Adrenal gland (tissue), 5 donors: ENCODE data around the gene TTC33.

ENCODE experiments used
- POLR2A ChIP-seq, 2 donors: fragments of 450-650 bp; IDR thresholded peaks; one replicate each; pipeline ENCODE4 v1.6.1; 2017; ENCODE audit warnings: antibody characterized with exemption in 2 of 2, mild to moderate bottlenecking in 2 of 2, moderate library complexity in 1 of 2
- TF ChIP-seq, protein P1 (sequence below), 6 experiments: fragments of 450-650 bp in 4 of 6; fragments of 200-600 bp in 2 of 6; sonication (generic) in 1 of 6; IDR thresholded peaks; 1 replicate in 5 of 6; 2 replicates in 1 of 6; pipeline versions ENCODE4 v1.5.1 to v1.8.0; 2016 to 2021; ENCODE audit warnings: antibody characterized with exemption in 6 of 6, mild to moderate bottlenecking in 2 of 6, moderate library complexity in 1 of 6
- donor health status: DM: no; HTN: no; CAD: no.

DNA sequence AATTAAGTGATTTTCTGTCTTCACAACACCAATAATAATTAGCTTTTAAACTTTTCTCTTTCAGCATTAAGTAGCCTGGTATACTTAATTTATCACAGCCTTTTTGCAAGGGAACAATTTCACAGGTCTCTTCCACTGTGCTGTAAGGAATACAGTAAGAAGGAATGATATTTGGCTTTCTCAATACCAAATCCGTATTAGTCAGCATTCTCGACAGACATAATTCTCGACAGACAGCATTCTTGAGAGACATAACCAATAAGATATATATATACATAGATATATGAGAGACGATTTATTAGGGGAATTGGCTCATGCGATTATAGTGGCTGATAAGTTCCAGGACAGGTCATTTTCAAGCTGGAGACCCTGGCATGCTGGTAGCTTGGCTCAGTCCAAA, 24.4 kb upstream of the TTC33 start:
- TF ChIP-seq, protein P1, sequence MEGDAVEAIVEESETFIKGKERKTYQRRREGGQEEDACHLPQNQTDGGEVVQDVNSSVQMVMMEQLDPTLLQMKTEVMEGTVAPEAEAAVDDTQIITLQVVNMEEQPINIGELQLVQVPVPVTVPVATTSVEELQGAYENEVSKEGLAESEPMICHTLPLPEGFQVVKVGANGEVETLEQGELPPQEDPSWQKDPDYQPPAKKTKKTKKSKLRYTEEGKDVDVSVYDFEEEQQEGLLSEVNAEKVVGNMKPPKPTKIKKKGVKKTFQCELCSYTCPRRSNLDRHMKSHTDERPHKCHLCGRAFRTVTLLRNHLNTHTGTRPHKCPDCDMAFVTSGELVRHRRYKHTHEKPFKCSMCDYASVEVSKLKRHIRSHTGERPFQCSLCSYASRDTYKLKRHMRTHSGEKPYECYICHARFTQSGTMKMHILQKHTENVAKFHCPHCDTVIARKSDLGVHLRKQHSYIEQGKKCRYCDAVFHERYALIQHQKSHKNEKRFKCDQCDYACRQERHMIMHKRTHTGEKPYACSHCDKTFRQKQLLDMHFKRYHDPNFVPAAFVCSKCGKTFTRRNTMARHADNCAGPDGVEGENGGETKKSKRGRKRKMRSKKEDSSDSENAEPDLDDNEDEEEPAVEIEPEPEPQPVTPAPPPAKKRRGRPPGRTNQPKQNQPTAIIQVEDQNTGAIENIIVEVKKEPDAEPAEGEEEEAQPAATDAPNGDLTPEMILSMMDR (IDR thresholded peaks at IDR 0.05), result no peak
- no peak for TF ChIP-seq POLR2A (IDR thresholded peaks at IDR 0.05)
